Activated CD8-positive, alpha-beta T cell treated with anti-CD3 and anti-CD28 coated beads, Interleukin-2, amount 10 ng/mL, durations not matched to agents 7 days and 5 days (primary cell): Measurements from ENCODE around the gene IMMP1L. TPM values are rescaled to one million over a fixed set of nuclear protein-coding genes. Genes with fewer than 3 reads are reported as not detected.

Experiments used
- ATAC-seq: fragments of 150-1000 bp; cut with Tn5 transposase; one replicate; pipeline ENCODE4 v1.10.0; 2021; ENCODE audit warnings: moderate library complexity
- CTCF ChIA-PET: fragments of 350-600 bp; sonication (Branson Sonifier 250); formaldehyde crosslinking; loops from one replicate; lab custom pipeline; 2021; ENCODE audit warnings: antibody characterized with exemption; lab: Charles Lee
- POLR2A ChIA-PET: fragments of 350-600 bp; sonication (Branson Sonifier 250); formaldehyde crosslinking; loops from one replicate; lab custom pipeline; 2021; ENCODE audit warnings: antibody characterized with exemption; lab: Charles Lee
- DNase-seq: peaks from one replicate; pipeline ENCODE4 v3.0.0-alpha.2; 2020
- H3K27ac Mint-ChIP-seq: one replicate; pipeline ENCODE4 v1.8.0; 2021; ENCODE audit warnings: mild to moderate bottlenecking, mixed read lengths
- H3K27me3 Mint-ChIP-seq: one replicate; pipeline ENCODE4 v1.8.0; 2021; ENCODE audit warnings: low read depth, mixed read lengths
- H3K36me3 Mint-ChIP-seq: one replicate; pipeline ENCODE4 v1.8.0; 2021; ENCODE audit warnings: low read depth, mixed read lengths
- H3K4me1 Mint-ChIP-seq: one replicate; pipeline ENCODE4 v1.8.0; 2021; ENCODE audit warnings: low read depth, mixed read lengths
- H3K4me3 Mint-ChIP-seq: one replicate; pipeline ENCODE4 v1.8.0; 2021; ENCODE audit warnings: mild to moderate bottlenecking, mixed read lengths
- H3K9me3 Mint-ChIP-seq: one replicate; pipeline ENCODE4 v1.8.0; 2022; ENCODE audit warnings: mixed read lengths; ENCODE audit not compliant: insufficient read depth
- total RNA-seq, 2 experiments: library from RNA; stranded (reverse); gene quantifications; one replicate each; pipeline ENCODE4 v1.2.3, GENCODE V29; 2021

The IMMP1L gene
- total RNA-seq, 2 experiments from 2014 or later: 17.7 to 18.1 TPM

GRCh38 chr11:31419138-31419537 lies 90.3 kb downstream of the IMMP1L start:
- ATAC-seq (no peak), DNase-seq (no peak)
- no peak overlapping the region for H3K27ac Mint-ChIP-seq
- ChIA-PET CTCF (no interaction called here), POLR2A (no interaction called here)
- H3K36me3 Mint-ChIP-seq: peaks cover 7% of the 10 kb centered on the region
- H3K4me1 Mint-ChIP-seq: no peaks in the 10 kb centered on the region
- no peak overlapping the region for H3K4me3 Mint-ChIP-seq
- no peaks in the 10 kb centered on the region for H3K27me3 Mint-ChIP-seq
- no peaks in the 10 kb centered on the region for H3K9me3 Mint-ChIP-seq

GRCh38 chr11:31417816-31418215 lies 91.6 kb downstream of the IMMP1L start:
- ChIA-PET CTCF (no interaction called here), POLR2A (no interaction called here)
- Mint-ChIP-seq H3K9me3 (no peaks in the 10 kb centered on the region), H3K4me3 (no peak overlapping the region), H3K4me1 (no peaks in the 10 kb centered on the region), H3K36me3 (peaks cover 7% of the 10 kb centered on the region), H3K27me3 (no peaks in the 10 kb centered on the region), H3K27ac (no peak overlapping the region)
- ATAC-seq (no peak), DNase-seq (no peak)

- Mint-ChIP-seq H3K27me3 (no peaks in the 10 kb centered on the region), H3K27ac (no peak overlapping the region), H3K36me3 (peaks cover 7% of the 10 kb centered on the region), H3K9me3 (no peaks in the 10 kb centered on the region), H3K4me1 (no peaks in the 10 kb centered on the region), H3K4me3 (no peak overlapping the region)
- DNase-seq (no peak), ATAC-seq (no peak)
- ChIA-PET POLR2A (no interaction called here), CTCF (no interaction called here)
These were observed 92.1 kb downstream of the IMMP1L start for GRCh38 chr11:31417357-31417756.

GRCh38 chr11:31415435-31415834 lies 94.0 kb downstream of the IMMP1L start:
- Mint-ChIP-seq H3K9me3 (no peaks in the 10 kb centered on the region), H3K27ac (no peak overlapping the region), H3K4me1 (no peaks in the 10 kb centered on the region), H3K36me3 (peaks cover 7% of the 10 kb centered on the region), H3K4me3 (no peak overlapping the region), H3K27me3 (no peaks in the 10 kb centered on the region)
- DNase-seq (no peak), ATAC-seq (no peak)
- ChIA-PET POLR2A (no interaction called here), CTCF (interaction anchor here (0.6 kb wide), 1 partner anchor 23 kb away, joined by 3 read pairs; no protein-coding TSS in a partner anchor)

DNA sequence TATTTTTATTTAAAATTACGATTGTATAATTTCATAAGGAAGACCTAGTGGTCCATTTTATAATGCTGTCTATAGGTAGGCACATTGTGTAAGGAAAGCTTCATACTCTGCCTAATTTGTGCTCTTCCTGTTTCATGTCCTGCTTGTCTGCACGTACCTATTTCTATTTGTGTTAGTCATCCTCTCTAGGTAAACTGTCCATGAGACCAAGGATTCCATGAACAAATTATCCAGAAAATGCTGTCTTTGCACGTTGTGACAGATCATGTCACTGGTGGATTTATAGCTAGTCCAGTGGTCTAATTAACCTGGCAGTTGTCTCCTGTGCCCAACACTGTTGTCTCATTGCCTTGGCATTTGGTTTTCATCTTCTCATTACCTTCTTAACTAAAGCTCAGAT lies 95.1 kb downstream of the IMMP1L start:
- H3K36me3 Mint-ChIP-seq: peaks cover 7% of the 10 kb centered on the region
- DNase-seq (no peak), ATAC-seq (no peak)
- CTCF ChIA-PET: no interaction called here
- H3K4me3 Mint-ChIP-seq: no peak overlapping the region
- H3K9me3 Mint-ChIP-seq: no peaks in the 10 kb centered on the region
- no peak overlapping the region for H3K27ac Mint-ChIP-seq
- POLR2A ChIA-PET: no interaction called here
- H3K4me1 Mint-ChIP-seq: no peaks in the 10 kb centered on the region
- H3K27me3 Mint-ChIP-seq: no peaks in the 10 kb centered on the region

DNA sequence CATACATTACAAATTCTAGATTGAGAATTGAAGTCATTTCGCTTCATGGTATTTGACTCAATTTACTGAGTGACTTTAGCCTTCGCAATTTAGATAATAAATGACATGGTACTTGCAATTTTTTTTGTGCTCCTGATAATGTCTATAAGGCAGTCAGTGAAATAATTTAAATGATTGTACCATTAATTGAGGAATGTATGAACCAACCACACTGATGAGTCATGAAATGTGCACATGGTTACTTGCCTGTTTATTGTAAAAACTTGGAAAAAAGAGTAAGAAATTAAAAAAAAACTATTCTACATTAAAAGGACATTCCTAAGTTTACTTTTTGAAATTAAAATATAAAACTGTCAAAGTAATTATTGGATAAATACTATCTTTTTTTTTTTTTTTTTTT lies 96.5 kb downstream of the IMMP1L start:
- POLR2A ChIA-PET: no interaction called here
- DNase-seq (no peak), ATAC-seq (no peak)
- no peak overlapping the region for H3K27ac Mint-ChIP-seq
- no peaks in the 10 kb centered on the region for H3K27me3 Mint-ChIP-seq
- no peaks in the 10 kb centered on the region for H3K4me1 Mint-ChIP-seq
- CTCF ChIA-PET: no interaction called here
- H3K4me3 Mint-ChIP-seq: no peak overlapping the region
- H3K9me3 Mint-ChIP-seq: no peaks in the 10 kb centered on the region
- peaks cover 7% of the 10 kb centered on the region for H3K36me3 Mint-ChIP-seq

DNA sequence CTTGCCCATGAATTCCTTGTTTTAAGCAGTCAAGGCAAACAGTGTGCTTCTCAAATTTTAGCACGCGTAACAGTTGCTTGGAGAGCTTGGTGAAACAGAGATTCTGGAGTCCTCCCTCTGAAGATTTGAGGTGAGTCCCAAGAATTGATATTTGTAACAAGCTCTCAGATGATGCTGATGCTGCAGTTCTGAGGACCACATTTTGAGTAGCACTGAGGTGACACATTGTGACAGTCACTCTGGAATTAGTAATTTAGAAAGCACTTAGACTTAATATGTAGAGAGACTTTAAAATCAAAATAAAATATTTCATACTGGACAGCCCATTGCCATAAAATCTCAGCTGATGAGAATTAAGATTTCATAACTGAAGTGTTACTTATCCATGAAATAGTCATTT lies 101.2 kb downstream of the IMMP1L start:
- no peaks in the 10 kb centered on the region for H3K4me1 Mint-ChIP-seq
- no peak for DNase-seq
- H3K27me3 Mint-ChIP-seq: no peaks in the 10 kb centered on the region
- ChIA-PET CTCF (no interaction called here), POLR2A (no interaction called here)
- ATAC-seq: no peak
- no peak overlapping the region for H3K4me3 Mint-ChIP-seq
- no peaks in the 10 kb centered on the region for H3K9me3 Mint-ChIP-seq
- no peak overlapping the region for H3K27ac Mint-ChIP-seq
- no peaks in the 10 kb centered on the region for H3K36me3 Mint-ChIP-seq

DNA sequence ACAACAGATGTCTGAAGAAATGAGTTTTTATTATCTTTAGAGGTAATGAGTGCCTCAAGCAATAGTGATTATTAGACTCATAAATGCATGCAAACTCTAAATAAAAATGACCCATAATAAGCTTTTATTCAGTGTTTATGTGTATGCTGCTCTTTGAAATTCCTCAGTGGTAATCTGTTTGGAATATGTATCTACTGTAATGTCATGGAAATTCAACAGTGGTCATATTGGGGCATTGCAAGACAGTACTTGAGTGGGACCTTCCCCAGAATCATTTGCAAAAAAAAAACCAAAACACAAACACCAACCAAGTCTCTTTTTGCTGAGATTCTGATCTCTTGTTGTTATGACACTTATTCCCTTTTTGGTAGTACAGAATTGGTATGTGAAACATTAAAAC lies 104.8 kb downstream of the IMMP1L start:
- Mint-ChIP-seq H3K27me3 (no peaks in the 10 kb centered on the region), H3K4me1 (no peaks in the 10 kb centered on the region), H3K4me3 (no peak overlapping the region), H3K27ac (no peak overlapping the region), H3K9me3 (no peaks in the 10 kb centered on the region), H3K36me3 (peaks cover 8% of the 10 kb centered on the region)
- ChIA-PET CTCF (no interaction called here), POLR2A (no interaction called here)
- DNase-seq (no peak), ATAC-seq (no peak)

GRCh38 chr11:31397239-31397834 lies 112.1 kb downstream of the IMMP1L start:
- H3K4me1 Mint-ChIP-seq: no peaks in the 10 kb centered on the region
- POLR2A ChIA-PET: no interaction called here
- ATAC-seq: no peak

DNA sequence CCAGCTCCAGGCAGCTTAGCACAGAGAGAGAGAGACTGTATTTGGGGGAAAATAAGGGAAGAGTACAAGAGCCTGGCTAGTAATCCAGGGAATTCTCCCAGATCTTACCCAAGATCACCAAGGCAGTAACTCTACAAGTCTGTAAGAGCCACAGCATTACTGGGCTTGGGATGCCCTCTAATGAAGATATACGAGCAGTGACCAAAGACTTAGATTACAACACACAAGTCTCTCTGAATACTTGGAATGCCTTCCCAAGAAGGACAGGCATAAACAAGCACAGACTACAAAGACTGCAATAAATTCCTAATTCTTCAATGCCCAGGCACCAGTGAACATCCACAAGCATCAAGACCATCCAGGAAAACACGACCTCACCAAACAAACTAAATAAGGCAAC lies 122.0 kb downstream of the IMMP1L start:
- ATAC-seq (no peak), DNase-seq (no peak)
- no peaks in the 10 kb centered on the region for H3K9me3 Mint-ChIP-seq
- H3K4me1 Mint-ChIP-seq: peaks cover 7% of the 10 kb centered on the region
- H3K27ac Mint-ChIP-seq: no peak overlapping the region
- POLR2A ChIA-PET: no interaction called here
- H3K27me3 Mint-ChIP-seq: no peaks in the 10 kb centered on the region
- H3K36me3 Mint-ChIP-seq: peaks cover 2% of the 10 kb centered on the region
- CTCF ChIA-PET: no interaction called here
- H3K4me3 Mint-ChIP-seq: no peak overlapping the region

More at GRCh38 chr11:31397239-31397834, 112.1 kb downstream of the IMMP1L start:
- no peak overlapping the region for H3K27ac Mint-ChIP-seq
- H3K9me3 Mint-ChIP-seq: no peaks in the 10 kb centered on the region
- no peak for DNase-seq
- no peaks in the 10 kb centered on the region for H3K27me3 Mint-ChIP-seq
- peaks cover 8% of the 10 kb centered on the region for H3K36me3 Mint-ChIP-seq
- no peak overlapping the region for H3K4me3 Mint-ChIP-seq
- CTCF ChIA-PET: interaction anchor here (0.6 to 1.7 kb wide), 10 partner anchors 16 to 779 kb away, joined by 3 to 8 read pairs (median 4); partner anchors contain the start of genes DCDC1 and DNAJC24

DNA sequence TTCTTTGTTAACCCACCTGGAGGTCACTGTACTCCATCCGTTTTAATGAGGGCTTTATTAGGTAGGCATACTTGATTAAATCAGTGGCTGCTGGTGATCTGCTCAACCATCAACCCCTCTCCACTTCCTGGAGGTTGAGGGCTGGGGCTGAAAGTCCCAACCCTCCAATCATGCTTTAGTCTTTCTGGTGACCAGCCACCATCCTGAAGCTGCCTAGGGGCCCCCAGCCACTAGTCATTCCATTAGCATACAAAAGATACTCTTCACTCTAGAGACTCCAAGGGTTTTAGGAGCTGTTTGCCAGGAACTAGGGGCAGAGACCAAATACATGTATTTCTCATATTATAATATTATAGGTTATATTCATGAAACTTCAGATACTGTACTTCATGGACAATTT lies 126.3 kb downstream of the IMMP1L start:
- H3K36me3 Mint-ChIP-seq: peaks cover 2% of the 10 kb centered on the region
- ChIA-PET POLR2A (interaction anchor here (1.1 kb wide), 1 partner anchor 13 kb away, joined by 4 read pairs; the partner anchor contains the start of genes DCDC1 and DNAJC24), CTCF (no interaction called here)
- H3K4me1 Mint-ChIP-seq: peaks cover 7% of the 10 kb centered on the region
- H3K4me3 Mint-ChIP-seq: no peak overlapping the region
- H3K27me3 Mint-ChIP-seq: no peaks in the 10 kb centered on the region
- no peaks in the 10 kb centered on the region for H3K9me3 Mint-ChIP-seq
- ATAC-seq (no peak), DNase-seq (no peak)
- no peak overlapping the region for H3K27ac Mint-ChIP-seq
